Gastrocnemius medialis (tissue), 4 donors: Measurements from ENCODE around the gene DNMT3L. TPM values are rescaled to one million over a fixed set of nuclear protein-coding genes. Genes with fewer than 3 reads are reported as not detected.
"Not testable (repeated sequence)": the region's sequence is repeated elsewhere in the genome, so short reads cannot be mapped to it uniquely, and the experiment has no call there.

ENCODE experiments used
- ATAC-seq, 2 donors: fragments of 150-250 bp; one replicate each; pipeline ENCODE4 v1.9.1; 2016
- DNase-seq, 2 donors: peaks; one replicate each; pipeline ENCODE4 v3.0.0-alpha.2; 2019
- H3K27ac ChIP-seq, 4 donors: fragments of 200-600 bp; sonication (generic); 1 replicate in 1 of 4; 2 replicates in 3 of 4; pipeline ENCODE4 v1.5.1; 2016 to 2018; ENCODE audit warnings: mild to moderate bottlenecking in 2 of 4, moderate library complexity in 1 of 4
- H3K27me3 ChIP-seq, 3 donors: fragments of 200-600 bp; sonication (generic) in 2 of 3; 1 replicate in 1 of 3; 2 replicates in 2 of 3; pipeline versions ENCODE4 v1.5.1 to v1.6.0; 2016 to 2019; ENCODE audit warnings: mild to moderate bottlenecking in 1 of 3, moderate library complexity in 1 of 3
- H3K36me3 ChIP-seq, 2 donors: fragments of 200-600 bp; sonication (generic) in 1 of 2; one replicate each; pipeline ENCODE4 v1.5.1; 2017 to 2018
- H3K4me1 ChIP-seq, 2 donors: fragments of 200-600 bp; sonication (generic) in 1 of 2; one replicate each; pipeline ENCODE4 v1.5.1; 2016 to 2017; ENCODE audit warnings: mild to moderate bottlenecking in 2 of 2
- H3K4me3 ChIP-seq, 4 donors: fragments of 200-600 bp; sonication (generic) in 3 of 4; 1 replicate in 1 of 4; 2 replicates in 3 of 4; pipeline ENCODE4 v1.5.1; 2016 to 2019; ENCODE audit warnings: mild to moderate bottlenecking in 2 of 4
- H3K9me3 ChIP-seq, 3 donors: fragments of 200-600 bp; sonication (generic) in 2 of 3; 1 replicate in 1 of 3; 2 replicates in 2 of 3; pipeline ENCODE4 v1.5.1; 2016 to 2019
- POLR2A ChIP-seq, 2 donors: fragments of 450-650 bp; IDR thresholded peaks; one replicate each; pipeline ENCODE4 v1.6.1; 2017; ENCODE audit warnings: antibody characterized with exemption in 2 of 2, mild to moderate bottlenecking in 2 of 2, moderate library complexity in 2 of 2
- in situ Hi-C, 4 donors: fragments of 200-750 bp; cut with MboI; loops; one replicate each; pipeline versions ENCODE4 v1.15.0 to v1.8.0; 2017; ENCODE audit warnings: low sequenced_read_pairs in 4 of 4
- intact Hi-C: fragments of 100-400 bp; cut with DNase I; formaldehyde crosslinking; loops from one replicate; pipeline ENCODE4 v1.15.1; 2023; ENCODE audit warnings: low total_unique reads
- total RNA-seq, 4 donors: library from RNA; depleted of rRNA; stranded (reverse); fragments of >200 nt; gene quantifications; one replicate each; pipeline versions ENCODE4 v1.1.0 to v1.2.3, GENCODE V29; 2016
- TF ChIP-seq, protein P1 (sequence below), 5 experiments: fragments of 450-650 bp in 3 of 5; fragments of 200-600 bp in 2 of 5; sonication (generic) in 2 of 5; IDR thresholded peaks in 4 of 5; conservative IDR thresholded peaks in 1 of 5; 1 replicate in 4 of 5; 2 replicates in 1 of 5; pipeline ENCODE4 v1.5.1; 2016 to 2019; ENCODE audit warnings: antibody characterized with exemption in 5 of 5, mild to moderate bottlenecking in 3 of 5, moderate library complexity in 3 of 5

Gene DNMT3L
- total RNA-seq, 4 donors from 2014 or later, result not detected

DNA sequence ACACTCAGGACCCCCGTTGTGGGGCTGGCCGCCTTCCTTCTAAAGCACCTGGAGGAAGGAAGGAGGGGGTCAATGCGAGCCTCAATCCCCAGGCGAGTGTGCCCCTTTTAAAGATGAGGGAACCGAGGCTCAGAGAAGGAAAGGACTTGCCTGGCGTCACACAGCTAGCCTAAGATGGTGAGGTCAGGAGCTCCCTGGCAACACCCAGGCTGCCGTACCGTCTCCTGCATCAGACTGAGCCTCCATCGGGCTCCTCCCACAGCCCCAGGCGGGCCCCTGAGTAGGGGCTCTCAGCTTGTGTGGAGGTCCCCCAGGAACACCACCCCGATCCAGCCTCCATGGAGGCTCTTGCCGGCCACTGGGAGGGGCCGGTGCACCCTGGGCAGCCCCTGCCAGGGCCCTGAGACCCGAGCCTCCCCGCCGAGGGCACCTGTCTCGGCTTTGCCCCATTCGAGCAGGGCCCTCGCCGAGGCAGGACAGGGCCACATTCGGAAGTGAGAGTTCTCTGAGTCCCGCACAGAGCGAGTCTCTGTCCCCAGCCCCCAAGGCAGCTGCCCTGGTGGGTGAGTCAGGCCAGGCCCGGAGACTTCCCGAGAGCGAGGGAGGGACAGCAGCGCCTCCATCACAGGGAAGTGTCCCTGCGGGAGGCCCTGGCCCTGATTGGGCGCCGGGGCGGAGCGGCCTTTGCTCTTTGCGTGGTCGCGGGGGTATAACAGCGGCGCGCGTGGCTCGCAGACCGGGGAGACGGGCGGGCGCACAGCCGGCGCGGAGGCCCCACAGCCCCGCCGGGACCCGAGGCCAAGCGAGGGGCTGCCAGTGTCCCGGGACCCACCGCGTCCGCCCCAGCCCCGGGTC, 23.7 kb upstream of the DNMT3L start, which contains the start of gene AIRE:
Gene AIRE, plus strand, starts transcription at position 739 of the 855 bp plus-strand sequence. CDS start 131 bp downstream, outside the sequence.
- in situ Hi-C loops (no loop called here), intact Hi-C loops (no loop called here)
- no peaks in the 10 kb centered on the region for H3K36me3 ChIP-seq
- no peak within 1 kb of the TSS for H3K27ac ChIP-seq
- H3K4me1 ChIP-seq, result no peaks in the 10 kb centered on the region
- no peak within 1 kb of the TSS for H3K4me3 ChIP-seq
- TF ChIP-seq, protein P1, sequence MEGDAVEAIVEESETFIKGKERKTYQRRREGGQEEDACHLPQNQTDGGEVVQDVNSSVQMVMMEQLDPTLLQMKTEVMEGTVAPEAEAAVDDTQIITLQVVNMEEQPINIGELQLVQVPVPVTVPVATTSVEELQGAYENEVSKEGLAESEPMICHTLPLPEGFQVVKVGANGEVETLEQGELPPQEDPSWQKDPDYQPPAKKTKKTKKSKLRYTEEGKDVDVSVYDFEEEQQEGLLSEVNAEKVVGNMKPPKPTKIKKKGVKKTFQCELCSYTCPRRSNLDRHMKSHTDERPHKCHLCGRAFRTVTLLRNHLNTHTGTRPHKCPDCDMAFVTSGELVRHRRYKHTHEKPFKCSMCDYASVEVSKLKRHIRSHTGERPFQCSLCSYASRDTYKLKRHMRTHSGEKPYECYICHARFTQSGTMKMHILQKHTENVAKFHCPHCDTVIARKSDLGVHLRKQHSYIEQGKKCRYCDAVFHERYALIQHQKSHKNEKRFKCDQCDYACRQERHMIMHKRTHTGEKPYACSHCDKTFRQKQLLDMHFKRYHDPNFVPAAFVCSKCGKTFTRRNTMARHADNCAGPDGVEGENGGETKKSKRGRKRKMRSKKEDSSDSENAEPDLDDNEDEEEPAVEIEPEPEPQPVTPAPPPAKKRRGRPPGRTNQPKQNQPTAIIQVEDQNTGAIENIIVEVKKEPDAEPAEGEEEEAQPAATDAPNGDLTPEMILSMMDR (IDR thresholded peaks at IDR 0.05 in 4 of 5, conservative IDR thresholded peaks at IDR 0.05 in 1 of 5), result no peak
- TF ChIP-seq POLR2A (IDR thresholded peaks at IDR 0.05), result no peak
- ATAC-seq, result no peak
- H3K9me3 ChIP-seq, result no peaks in the 10 kb centered on the region
- DNase-seq, result no peak
- peaks cover 8 to 17% (median 12%) of the 10 kb centered on the region in 3 donors for H3K27me3 ChIP-seq

DNA sequence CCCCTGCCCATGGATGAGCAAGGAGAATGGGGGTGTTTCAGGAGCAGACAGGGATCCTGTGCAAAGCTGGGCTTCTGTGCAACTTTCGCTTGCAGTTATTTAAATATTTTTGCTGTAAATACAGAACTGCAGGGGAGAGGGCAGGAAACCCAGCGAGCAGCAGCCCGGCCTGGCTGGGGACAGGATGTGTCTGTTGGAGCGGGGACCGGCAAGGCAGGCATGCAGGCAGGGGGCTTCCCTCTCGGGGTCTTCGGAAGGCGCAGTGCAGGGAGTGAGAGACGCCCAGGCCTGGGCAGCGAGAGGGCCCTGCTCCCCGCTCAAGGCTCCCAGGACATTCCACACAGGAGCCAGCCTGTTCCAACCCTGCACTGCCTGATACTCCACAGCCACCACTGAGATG, 22.3 kb upstream of the DNMT3L start:
- ATAC-seq (no peak), DNase-seq (no peak)
- intact Hi-C loops, result no loop called here
- Histone ChIP-seq H3K27ac (no peak overlapping the region), H3K27me3 (peaks cover 8 to 17% (median 12%) of the 10 kb centered on the region in 3 donors), H3K4me1 (no peaks in the 10 kb centered on the region), H3K9me3 (no peaks in the 10 kb centered on the region), H3K36me3 (no peaks in the 10 kb centered on the region), H3K4me3 (no peak overlapping the region)
- TF ChIP-seq, protein P1 (IDR thresholded peaks at IDR 0.05 in 4 of 5, conservative IDR thresholded peaks at IDR 0.05 in 1 of 5), result no peak
- no peak for TF ChIP-seq POLR2A (IDR thresholded peaks at IDR 0.05)
- in situ Hi-C loops, result no loop called here

DNA sequence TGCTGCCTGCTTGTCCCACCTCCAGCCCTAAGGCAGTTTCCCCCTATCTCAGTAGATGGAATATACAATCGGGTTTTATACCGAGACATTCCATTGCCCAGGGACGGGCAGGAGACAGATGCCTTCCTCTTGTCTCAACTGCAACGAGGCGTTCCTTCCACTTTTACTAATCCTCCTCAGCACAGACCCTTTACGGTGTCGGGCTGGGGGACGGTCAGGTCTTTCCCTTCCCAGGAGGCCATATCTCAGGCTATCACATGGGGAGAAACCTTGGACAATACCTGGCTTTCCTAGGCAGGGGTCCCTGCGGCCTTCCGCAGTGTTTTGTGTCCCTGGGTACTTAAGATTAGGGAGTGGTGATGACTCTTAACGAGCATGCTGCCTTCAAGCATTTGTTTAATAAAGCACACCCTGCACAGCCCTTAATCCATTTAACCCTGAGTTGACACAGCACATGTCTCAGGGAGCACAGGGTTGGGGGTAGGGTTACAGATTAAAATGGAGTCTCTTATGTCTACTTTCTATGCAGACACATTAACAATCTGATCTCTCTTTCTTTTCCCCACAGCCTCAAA, 21.6 kb upstream of the DNMT3L start:
- H3K9me3 ChIP-seq, DNase-seq, H3K4me3 ChIP-seq, ATAC-seq, intact Hi-C loops, H3K4me1 ChIP-seq, H3K27ac ChIP-seq, in situ Hi-C loops, H3K36me3 ChIP-seq: not testable (repeated sequence)
- peaks cover 8 to 17% (median 12%) of the 10 kb centered on the region in 3 donors for H3K27me3 ChIP-seq

DNA sequence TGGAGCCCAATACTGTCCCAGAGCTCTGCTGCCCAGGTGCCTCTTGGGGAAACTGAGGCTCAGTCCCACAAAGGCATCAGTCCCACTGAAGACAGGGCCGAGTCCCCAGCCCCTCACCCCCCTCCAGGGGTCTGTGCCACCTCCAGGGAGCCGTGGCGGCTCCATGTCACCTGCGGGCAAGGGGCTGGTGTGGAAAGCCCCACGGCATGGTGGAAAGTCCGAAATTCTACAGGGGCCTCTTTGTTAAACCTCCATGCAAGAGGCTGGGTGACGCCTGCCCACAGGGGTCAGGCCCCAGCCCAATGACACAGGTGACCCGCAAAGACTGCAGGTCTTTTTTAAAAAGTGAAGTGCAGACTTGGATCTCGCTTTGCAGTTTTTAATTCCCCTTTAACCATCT, 20.7 kb upstream of the DNMT3L start:
- H3K36me3 ChIP-seq, result no peaks in the 10 kb centered on the region
- H3K4me1 ChIP-seq, result no peaks in the 10 kb centered on the region
- TF ChIP-seq POLR2A (IDR thresholded peaks at IDR 0.05), result no peak
- TF ChIP-seq, protein P1 (IDR thresholded peaks at IDR 0.05 in 4 of 5, conservative IDR thresholded peaks at IDR 0.05 in 1 of 5), result no peak
- H3K4me3 ChIP-seq, result no peak overlapping the region
- DNase-seq (no peak), ATAC-seq (no peak)
- H3K27me3 ChIP-seq, result peaks cover 8 to 16% (median 8%) of the 10 kb centered on the region in 3 donors
- no peak overlapping the region for H3K27ac ChIP-seq
- in situ Hi-C loops (no loop called here), intact Hi-C loops (no loop called here)
- H3K9me3 ChIP-seq, result no peaks in the 10 kb centered on the region

DNA sequence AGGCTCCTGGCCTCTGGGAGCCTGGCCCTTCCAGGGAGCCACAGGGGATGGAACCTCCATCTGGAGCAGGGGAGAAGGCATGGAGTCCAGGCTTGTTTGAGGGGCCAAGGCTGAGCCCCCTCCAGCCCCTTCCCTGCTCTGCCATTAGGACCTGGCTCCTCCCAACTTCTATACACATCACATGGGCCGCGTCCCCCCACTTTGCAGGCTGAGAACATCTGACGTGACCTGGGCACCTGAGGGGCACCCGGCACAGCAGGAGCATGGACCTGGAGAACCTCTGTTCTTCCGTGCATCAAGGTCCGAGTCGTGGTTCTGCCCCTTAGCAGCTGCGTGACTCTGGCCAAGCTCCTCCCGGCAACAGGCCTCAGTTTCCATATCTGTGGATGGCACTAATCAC, 20.1 kb upstream of the DNMT3L start:
- Histone ChIP-seq H3K9me3 (no peaks in the 10 kb centered on the region), H3K27me3 (peaks cover 5 to 10% (median 7%) of the 10 kb centered on the region in 3 donors), H3K4me3 (no peak overlapping the region), H3K36me3 (no peaks in the 10 kb centered on the region), H3K27ac (no peak overlapping the region), H3K4me1 (no peaks in the 10 kb centered on the region)
- in situ Hi-C loops, result no loop called here
- TF ChIP-seq POLR2A (IDR thresholded peaks at IDR 0.05), result no peak
- TF ChIP-seq, protein P1 (IDR thresholded peaks at IDR 0.05 in 4 of 5, conservative IDR thresholded peaks at IDR 0.05 in 1 of 5), result no peak
- ATAC-seq (no peak), DNase-seq (no peak)
- intact Hi-C loops, result no loop called here
